Stomach smooth muscle (tissue), 2 donors: ENCODE results near the gene NOS1AP.

Experiments used
- H3K27ac ChIP-seq: one replicate; pipeline ENCODE4 v1.7.0; 2013; ENCODE audit warnings: mild to moderate bottlenecking, low read length, inconsistent platforms
- H3K27me3 ChIP-seq, 2 donors: one replicate each; pipeline ENCODE4 v1.7.0; 2013; ENCODE audit warnings: low read length in 2 of 2; ENCODE audit not compliant: insufficient read depth in 2 of 2, control insufficient read depth in 1 of 2
- H3K36me3 ChIP-seq, 2 donors: one replicate each; pipeline ENCODE4 v1.7.0; 2013; ENCODE audit warnings: low read length in 2 of 2; ENCODE audit not compliant: control insufficient read depth in 2 of 2, insufficient read depth in 2 of 2
- H3K4me1 ChIP-seq: one replicate; pipeline ENCODE4 v1.7.0; 2013; ENCODE audit warnings: low read length; ENCODE audit not compliant: control insufficient read depth, insufficient read depth
- H3K4me3 ChIP-seq, 2 donors: one replicate each; pipeline ENCODE4 v1.7.0; 2013; ENCODE audit warnings: low read length in 2 of 2
- H3K9ac ChIP-seq, 2 donors: one replicate each; pipeline ENCODE4 v1.7.0; 2013; ENCODE audit warnings: low read length in 2 of 2, mild to moderate bottlenecking in 1 of 2
- H3K9me3 ChIP-seq, 2 donors: one replicate each; pipeline ENCODE4 v1.7.0; 2013; ENCODE audit warnings: low read length in 2 of 2; ENCODE audit not compliant: control insufficient read depth in 2 of 2
- donor health status: healthy.
- donor health status: Pancreatic carcinoma.

NOS1AP gene

DNA sequence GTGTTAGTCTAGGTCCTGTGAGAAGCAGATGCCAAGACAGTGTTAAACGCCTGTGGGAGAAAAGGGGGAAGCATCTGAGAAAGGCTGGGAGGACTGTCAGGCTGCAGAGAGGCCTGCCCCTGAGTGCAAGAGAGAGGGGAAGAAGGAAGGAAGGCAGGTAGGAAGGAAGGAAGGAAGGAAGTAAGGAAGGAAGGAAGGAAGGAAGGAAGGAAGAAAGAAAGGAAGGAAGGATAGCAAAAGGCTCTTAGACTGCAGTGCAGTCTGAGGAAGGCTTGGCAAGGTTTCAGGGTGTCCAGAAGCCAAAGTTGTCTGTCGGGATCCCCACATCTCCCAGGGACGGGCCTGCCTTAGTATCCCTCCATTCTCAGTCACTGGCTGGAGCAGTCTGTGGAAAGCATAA lies 224.5 kb downstream of the NOS1AP start:
- no peaks in the 10 kb centered on the region for H3K36me3 ChIP-seq
- H3K9me3 ChIP-seq, result no peaks in the 10 kb centered on the region
- no peak overlapping the region for H3K9ac ChIP-seq
- no peak overlapping the region for H3K27ac ChIP-seq
- peaks cover 2% of the 10 kb centered on the region for H3K4me1 ChIP-seq
- H3K4me3 ChIP-seq, result no peak overlapping the region
- no peaks in the 10 kb centered on the region for H3K27me3 ChIP-seq

DNA sequence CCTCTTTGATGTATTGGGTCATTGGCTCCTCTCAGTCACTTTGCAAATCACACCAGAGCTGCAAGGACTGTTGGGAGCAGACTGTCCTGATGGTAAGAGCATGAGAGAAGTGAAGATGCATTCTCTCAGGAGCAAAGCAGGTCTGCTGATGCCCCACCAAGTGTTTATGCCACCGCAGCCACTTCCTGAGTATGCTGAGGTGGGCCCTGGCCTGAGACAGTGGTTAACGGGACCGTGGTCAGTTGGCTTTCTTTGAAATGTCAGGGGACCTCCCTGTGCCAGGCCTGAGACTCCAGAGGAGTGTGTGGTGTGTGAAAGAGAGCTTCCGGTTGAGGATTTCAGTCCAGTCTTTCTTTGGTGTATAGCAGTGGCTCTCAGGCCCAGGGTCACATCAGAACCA lies 227.7 kb downstream of the NOS1AP start:
- H3K27ac ChIP-seq, result no peak overlapping the region
- no peaks in the 10 kb centered on the region for H3K9me3 ChIP-seq
- H3K9ac ChIP-seq, result no peak overlapping the region
- peaks cover 0 to 2% of the 10 kb centered on the region in 2 donors for H3K36me3 ChIP-seq
- no peak overlapping the region for H3K4me3 ChIP-seq
- no peaks in the 10 kb centered on the region for H3K27me3 ChIP-seq
- H3K4me1 ChIP-seq, result no peaks in the 10 kb centered on the region

DNA sequence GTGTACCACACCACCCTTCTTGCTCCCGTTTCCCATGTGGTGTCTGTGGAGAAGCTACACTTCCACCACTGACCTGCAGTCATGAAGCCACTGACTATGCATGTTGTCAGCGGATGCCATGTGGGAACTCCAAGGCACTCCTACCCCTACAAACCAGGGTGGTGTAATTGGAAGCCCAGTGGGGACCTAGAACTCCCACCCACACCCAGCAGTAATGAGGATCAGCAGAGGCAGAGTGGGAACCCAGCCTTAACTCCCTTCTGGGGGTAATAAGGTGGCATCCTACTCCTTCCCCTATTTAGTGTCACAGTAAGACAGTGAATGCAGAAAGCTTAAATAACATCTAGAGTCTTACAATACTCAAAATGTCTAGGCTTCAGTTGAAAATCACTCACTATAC lies 228.8 kb downstream of the NOS1AP start:
- Histone ChIP-seq H3K27ac (no peak overlapping the region), H3K36me3 (peaks cover 0 to 2% of the 10 kb centered on the region in 2 donors), H3K9me3 (no peaks in the 10 kb centered on the region), H3K9ac (no peak overlapping the region), H3K27me3 (no peaks in the 10 kb centered on the region), H3K4me1 (no peaks in the 10 kb centered on the region), H3K4me3 (no peak overlapping the region)

DNA sequence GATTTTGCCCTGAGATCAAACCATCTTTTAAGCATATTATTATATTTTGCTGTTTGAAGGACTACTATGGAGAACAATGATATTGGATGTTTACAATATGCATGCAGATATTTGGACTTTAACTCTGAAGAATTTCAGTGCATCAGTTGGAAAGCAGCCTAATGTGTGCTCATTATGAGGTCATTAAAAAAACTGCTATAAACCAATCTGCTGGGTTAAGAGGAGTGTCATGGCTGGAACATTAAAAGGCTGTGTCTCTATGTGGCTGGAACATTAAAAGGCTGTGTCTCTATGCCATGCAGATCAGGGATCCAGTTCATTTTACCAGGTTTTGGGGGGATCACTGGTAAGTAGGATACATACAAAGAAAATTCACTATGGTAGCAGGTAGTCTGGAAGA lies 229.5 kb downstream of the NOS1AP start:
- no peak overlapping the region for H3K27ac ChIP-seq
- H3K9ac ChIP-seq, result no peak overlapping the region
- no peaks in the 10 kb centered on the region for H3K4me1 ChIP-seq
- H3K4me3 ChIP-seq, result no peak overlapping the region
- H3K36me3 ChIP-seq, result peaks cover 0 to 2% of the 10 kb centered on the region in 2 donors
- H3K9me3 ChIP-seq, result no peaks in the 10 kb centered on the region
- no peaks in the 10 kb centered on the region for H3K27me3 ChIP-seq

DNA sequence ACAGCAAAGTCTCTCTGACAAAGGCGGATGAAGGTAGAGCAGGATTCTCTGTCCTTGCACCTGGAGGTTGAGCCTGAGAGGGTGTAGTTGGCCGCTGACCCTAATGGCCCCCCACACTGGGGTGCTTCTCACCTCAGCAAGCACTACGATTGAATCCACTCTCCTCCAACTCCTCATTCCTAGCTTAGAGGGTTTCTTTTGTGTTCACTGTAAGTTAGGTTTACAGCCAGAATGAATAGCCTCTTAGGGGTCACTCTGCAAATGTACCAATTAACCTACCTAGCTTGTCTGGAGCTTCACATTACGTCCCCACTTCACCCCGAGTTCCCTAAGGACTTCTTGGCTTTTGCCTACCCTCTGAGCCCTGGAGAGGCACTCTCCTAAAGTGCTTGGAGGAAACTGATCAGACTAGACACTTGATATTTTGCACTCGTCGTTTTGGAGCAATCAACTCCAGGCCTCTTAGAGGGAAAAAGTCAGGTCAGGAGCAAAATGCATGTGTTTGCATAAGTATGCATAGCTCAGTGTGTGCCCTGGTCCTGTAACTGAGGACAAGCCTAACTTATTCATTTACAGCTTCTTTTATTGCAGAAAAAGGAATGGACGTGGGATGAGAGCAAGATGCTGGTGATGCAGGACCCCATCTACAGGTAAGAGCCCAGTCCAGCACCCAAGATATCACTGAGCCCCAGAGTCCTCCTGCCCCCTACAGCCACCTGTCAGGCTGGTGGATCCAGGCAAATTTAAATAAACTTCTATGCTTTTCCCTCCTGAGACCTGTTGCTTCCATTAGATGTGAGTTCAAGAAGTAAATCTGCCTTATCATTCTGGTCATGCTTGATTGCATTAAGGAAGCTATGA lies 230.8 kb downstream of the NOS1AP start:
- Histone ChIP-seq H3K4me3 (no peak overlapping the region), H3K9ac (no peak overlapping the region), H3K27me3 (no peaks in the 10 kb centered on the region), H3K4me1 (no peaks in the 10 kb centered on the region), H3K9me3 (no peaks in the 10 kb centered on the region), H3K36me3 (peaks cover 0 to 2% of the 10 kb centered on the region in 2 donors), H3K27ac (no peak overlapping the region)

DNA sequence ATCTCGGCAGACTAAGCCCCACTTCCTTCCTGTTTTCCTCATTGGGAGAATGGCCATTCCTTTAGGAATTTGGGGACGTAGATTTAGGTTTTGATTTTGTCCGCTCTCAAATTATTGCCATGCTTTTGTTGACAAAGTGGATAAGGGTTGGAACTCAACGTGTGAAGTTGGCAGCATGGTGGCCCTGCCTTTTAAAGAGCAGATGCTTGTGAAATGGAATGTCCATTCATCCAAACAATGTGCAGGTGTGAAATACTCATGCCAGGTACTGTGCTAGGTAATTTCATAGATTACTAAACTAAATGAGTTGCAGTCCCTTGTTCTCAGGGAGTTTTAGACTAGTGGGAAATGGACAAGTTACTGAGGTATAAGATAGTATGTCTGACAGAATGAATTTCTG lies 232.2 kb downstream of the NOS1AP start:
- Histone ChIP-seq H3K27me3 (no peaks in the 10 kb centered on the region), H3K36me3 (peaks cover 0 to 2% of the 10 kb centered on the region in 2 donors), H3K9me3 (no peaks in the 10 kb centered on the region), H3K4me1 (no peaks in the 10 kb centered on the region), H3K4me3 (no peak overlapping the region), H3K27ac (no peak overlapping the region), H3K9ac (no peak overlapping the region)

DNA sequence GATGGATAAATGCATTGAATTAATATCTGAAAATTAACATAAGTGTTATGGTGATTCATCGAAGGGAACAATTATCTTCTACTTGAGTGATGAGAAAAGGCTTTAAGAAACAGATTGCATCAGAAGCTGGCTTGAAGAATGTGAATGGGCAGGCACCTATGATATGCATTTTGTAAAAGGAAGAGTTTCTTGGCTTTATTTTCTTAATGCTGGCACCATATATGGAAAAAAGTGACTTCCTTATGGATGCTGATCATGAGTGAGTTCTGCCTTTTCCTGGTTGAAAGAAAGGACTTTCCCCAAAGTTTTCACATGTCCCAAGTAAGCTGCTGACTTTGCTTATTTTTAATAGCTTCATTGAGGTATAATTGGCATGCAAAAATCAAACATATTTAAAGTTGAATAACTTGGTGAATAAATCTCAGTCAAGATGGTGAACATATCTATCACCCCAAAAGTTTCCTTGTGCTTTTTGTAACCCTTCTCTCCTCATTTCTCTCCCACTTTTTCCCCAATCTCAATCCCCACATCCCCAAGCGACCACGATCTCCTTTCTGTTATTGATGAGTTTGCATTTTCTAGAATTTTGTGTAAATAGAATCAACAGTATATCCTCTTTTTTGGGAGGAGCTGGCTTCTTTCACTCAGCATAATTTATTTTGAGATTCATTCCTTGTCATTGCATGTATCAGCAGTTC lies 233.0 kb downstream of the NOS1AP start:
- Histone ChIP-seq H3K36me3 (peaks cover 0 to 2% of the 10 kb centered on the region in 2 donors), H3K9ac (no peak overlapping the region), H3K9me3 (no peaks in the 10 kb centered on the region), H3K27me3 (no peaks in the 10 kb centered on the region), H3K4me3 (no peak overlapping the region), H3K4me1 (no peaks in the 10 kb centered on the region), H3K27ac (no peak overlapping the region)

DNA sequence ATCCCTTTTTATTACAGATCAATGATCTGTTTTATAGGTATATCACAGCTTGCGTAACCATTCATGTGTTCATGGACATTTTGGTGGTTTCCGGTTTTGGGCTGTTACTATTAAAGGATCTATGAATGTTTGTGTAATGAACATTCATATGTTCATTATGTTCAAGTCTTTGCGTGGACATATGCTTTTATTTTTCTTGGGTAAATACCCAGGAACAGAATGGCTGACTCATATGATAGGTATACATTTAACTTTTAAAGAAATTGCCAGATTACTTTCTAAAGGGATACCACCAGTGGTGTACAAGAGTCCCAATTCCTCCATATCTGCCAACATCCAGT lies 233.5 kb downstream of the NOS1AP start:
- no peak overlapping the region for H3K9ac ChIP-seq
- peaks cover 0 to 2% of the 10 kb centered on the region in 2 donors for H3K36me3 ChIP-seq
- no peak overlapping the region for H3K27ac ChIP-seq
- H3K4me3 ChIP-seq, result no peak overlapping the region
- H3K4me1 ChIP-seq, result no peaks in the 10 kb centered on the region
- H3K27me3 ChIP-seq, result no peaks in the 10 kb centered on the region
- H3K9me3 ChIP-seq, result no peaks in the 10 kb centered on the region

DNA sequence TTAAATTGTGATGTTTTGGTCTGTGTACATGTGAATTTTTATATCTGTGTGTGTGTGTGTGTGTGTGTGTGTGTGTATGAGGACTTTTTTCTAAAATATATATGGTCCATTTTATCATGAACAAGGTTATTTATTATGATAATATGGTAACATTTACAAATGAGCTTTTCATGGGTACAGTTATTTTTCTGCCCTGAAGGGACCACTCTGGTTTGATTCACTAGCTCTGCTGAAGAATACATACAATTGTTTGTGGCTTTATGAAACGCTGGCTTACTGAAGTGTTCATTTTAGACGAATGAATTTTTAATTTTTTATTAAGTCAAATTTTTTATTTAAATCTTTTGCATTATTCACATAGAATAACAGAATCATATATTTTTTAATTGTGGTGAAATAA lies 235.2 kb downstream of the NOS1AP start:
- Histone ChIP-seq H3K9me3 (peaks cover 5 to 6% of the 10 kb centered on the region in 2 donors), H3K27me3 (no peaks in the 10 kb centered on the region), H3K4me1 (no peaks in the 10 kb centered on the region), H3K4me3 (no peak overlapping the region), H3K9ac (no peak overlapping the region), H3K36me3 (peaks cover 0 to 6% of the 10 kb centered on the region in 2 donors), H3K27ac (no peak overlapping the region)

DNA sequence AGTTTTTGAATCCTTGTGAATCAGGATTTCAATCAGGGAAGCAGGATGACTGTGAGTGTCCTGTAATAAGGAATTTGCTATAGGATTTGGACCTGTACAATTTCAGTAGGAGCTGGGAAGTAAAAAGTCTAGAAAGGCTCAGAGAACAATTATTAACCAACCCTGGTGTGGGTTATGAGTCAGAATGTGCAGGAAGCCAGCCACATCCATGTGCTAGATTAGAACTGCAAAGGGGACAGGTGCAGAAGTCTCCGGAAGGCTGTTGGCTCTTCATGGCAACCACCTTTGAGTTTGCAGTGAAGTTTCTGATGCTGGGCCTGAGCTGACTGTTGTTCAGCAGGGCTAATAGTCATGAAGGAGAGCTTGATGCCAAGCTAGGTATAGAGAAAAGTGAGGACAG lies 236.5 kb downstream of the NOS1AP start:
- Histone ChIP-seq H3K9ac (no peak overlapping the region), H3K4me3 (no peak overlapping the region), H3K9me3 (peaks cover 5 to 6% of the 10 kb centered on the region in 2 donors), H3K27me3 (no peaks in the 10 kb centered on the region), H3K27ac (no peak overlapping the region), H3K36me3 (peaks cover 0 to 3% of the 10 kb centered on the region in 2 donors), H3K4me1 (no peaks in the 10 kb centered on the region)

DNA sequence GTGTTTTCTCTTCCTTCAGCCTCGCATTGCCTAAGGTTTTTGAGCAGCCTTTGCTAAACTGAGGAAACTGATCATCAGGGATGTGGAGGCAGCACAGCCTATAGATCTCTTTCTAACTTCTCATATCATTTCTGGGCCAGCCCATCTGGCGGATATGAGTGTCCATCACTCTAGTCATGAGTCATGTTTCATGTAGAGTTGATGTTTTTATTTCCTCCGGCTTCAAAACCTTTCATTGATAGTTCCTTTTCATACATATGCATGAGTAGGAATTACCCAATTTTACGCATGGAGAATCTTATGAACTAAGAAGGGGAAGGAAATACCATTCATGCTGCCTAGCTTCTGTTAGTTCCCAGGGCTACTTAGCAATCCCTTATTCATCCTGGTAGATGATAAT lies 240.8 kb downstream of the NOS1AP start:
- Histone ChIP-seq H3K4me3 (no peak overlapping the region), H3K4me1 (no peaks in the 10 kb centered on the region), H3K27me3 (no peaks in the 10 kb centered on the region), H3K9me3 (peaks cover 5 to 6% of the 10 kb centered on the region in 2 donors), H3K36me3 (peaks cover 0 to 3% of the 10 kb centered on the region in 2 donors), H3K9ac (no peak overlapping the region), H3K27ac (no peak overlapping the region)
